GM12864 (cell line): ENCODE data around the gene CEACAM3.
"Not testable (repeated sequence)": the region's sequence is repeated elsewhere in the genome, so short reads cannot be mapped to it uniquely, and the experiment has no call there.

Source experiments
- DNase-seq: peaks from one replicate; pipeline ENCODE4 v3.0.0-alpha.2; 2011; ENCODE audit warnings: low read depth
- H3K4me3 ChIP-seq: 2 replicates; pipeline ENCODE4 v1.5.1; 2011; ENCODE audit warnings: mild to moderate bottlenecking, low read depth, low read length, control low read depth
- CTCF ChIP-seq: IDR thresholded peaks from 2 replicates; pipeline ENCODE4 v1.5.1; 2011; ENCODE audit warnings: low read depth, mild to moderate bottlenecking, moderate library complexity, low read length, control low read depth, inconsistent platforms; ENCODE audit errors: missing control alignments

The CEACAM3 gene

GRCh38 chr19:41758846-41759245 lies 37.5 kb upstream of the CEACAM3 start:
- no peak for TF ChIP-seq CTCF
- no peak overlapping the region for H3K4me3 ChIP-seq
- DNase-seq, result no peak

GRCh38 chr19:41767115-41767514 lies 29.3 kb upstream of the CEACAM3 start:
- no peak for DNase-seq
- no peak for TF ChIP-seq CTCF
- no peak overlapping the region for H3K4me3 ChIP-seq

GRCh38 chr19:41768105-41768504 lies 28.3 kb upstream of the CEACAM3 start:
- not testable (repeated sequence) for H3K4me3 ChIP-seq, DNase-seq

GRCh38 chr19:41769608-41770007 lies 26.8 kb upstream of the CEACAM3 start:
- no peak overlapping the region for H3K4me3 ChIP-seq
- TF ChIP-seq CTCF, result no peak
- no peak for DNase-seq

- DNase-seq, result no peak
- H3K4me3 ChIP-seq, result no peak overlapping the region
- no peak for TF ChIP-seq CTCF
These were observed 25.0 kb upstream of the CEACAM3 start for GRCh38 chr19:41771410-41771809.

- DNase-seq, result no peak
- no peak overlapping the region for H3K4me3 ChIP-seq
- TF ChIP-seq CTCF, result no peak
These were observed 21.8 kb upstream of the CEACAM3 start for GRCh38 chr19:41774515-41774980.

- TF ChIP-seq CTCF, result no peak
- DNase-seq, result no peak
- H3K4me3 ChIP-seq, result no peak overlapping the region
These were observed 19.7 kb upstream of the CEACAM3 start for GRCh38 chr19:41776700-41777099.

GRCh38 chr19:41783612-41784011 lies 12.8 kb upstream of the CEACAM3 start:
- DNase-seq, result no peak
- TF ChIP-seq CTCF, result no peak
- no peak overlapping the region for H3K4me3 ChIP-seq
